OCI-LY7 (cell line): ENCODE results near the gene ZC3H7B.

ENCODE experiments used
- EZH2phosphoT487 ChIP-seq: fragments of 200-600 bp; sonication (generic); IDR thresholded peaks from 2 replicates; pipeline ENCODE4 v1.6.1; 2018; ENCODE audit warnings: low read depth, borderline replicate concordance, mild to moderate bottlenecking, mixed run types, antibody characterized with exemption, low read length, moderate library complexity, mixed read lengths
- TF ChIP-seq, protein P1 (sequence below): fragments of 200-600 bp; sonication (generic); conservative IDR thresholded peaks from 2 replicates; pipeline ENCODE4 v1.5.1; 2014; ENCODE audit warnings: mild to moderate bottlenecking, antibody characterized with exemption, low read length, moderate library complexity, mixed read lengths

DNA sequence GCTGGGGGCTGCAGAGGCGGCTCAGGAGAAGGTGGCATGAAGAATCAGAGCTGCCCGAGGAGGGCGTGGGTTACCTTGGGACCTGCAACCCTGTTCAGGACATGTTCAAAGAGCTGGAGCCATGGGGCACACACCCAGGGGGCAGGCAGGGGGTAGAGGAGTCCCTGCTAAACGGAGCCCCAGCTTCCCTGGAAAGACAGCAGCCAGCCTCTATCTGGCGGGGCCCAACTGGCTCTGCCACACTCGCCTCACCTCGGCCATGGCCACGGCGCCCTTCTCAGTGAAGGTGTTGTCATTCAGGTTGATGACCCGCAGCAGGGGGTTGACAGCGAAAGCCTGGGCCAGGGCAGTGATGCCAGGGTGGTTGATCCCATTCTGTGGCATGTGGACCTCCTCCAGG is 43.6 kb upstream of the ZC3H7B start:
- TF ChIP-seq, protein P1, sequence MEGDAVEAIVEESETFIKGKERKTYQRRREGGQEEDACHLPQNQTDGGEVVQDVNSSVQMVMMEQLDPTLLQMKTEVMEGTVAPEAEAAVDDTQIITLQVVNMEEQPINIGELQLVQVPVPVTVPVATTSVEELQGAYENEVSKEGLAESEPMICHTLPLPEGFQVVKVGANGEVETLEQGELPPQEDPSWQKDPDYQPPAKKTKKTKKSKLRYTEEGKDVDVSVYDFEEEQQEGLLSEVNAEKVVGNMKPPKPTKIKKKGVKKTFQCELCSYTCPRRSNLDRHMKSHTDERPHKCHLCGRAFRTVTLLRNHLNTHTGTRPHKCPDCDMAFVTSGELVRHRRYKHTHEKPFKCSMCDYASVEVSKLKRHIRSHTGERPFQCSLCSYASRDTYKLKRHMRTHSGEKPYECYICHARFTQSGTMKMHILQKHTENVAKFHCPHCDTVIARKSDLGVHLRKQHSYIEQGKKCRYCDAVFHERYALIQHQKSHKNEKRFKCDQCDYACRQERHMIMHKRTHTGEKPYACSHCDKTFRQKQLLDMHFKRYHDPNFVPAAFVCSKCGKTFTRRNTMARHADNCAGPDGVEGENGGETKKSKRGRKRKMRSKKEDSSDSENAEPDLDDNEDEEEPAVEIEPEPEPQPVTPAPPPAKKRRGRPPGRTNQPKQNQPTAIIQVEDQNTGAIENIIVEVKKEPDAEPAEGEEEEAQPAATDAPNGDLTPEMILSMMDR, result no peak
- no peak for TF ChIP-seq EZH2phosphoT487
